HepG2 (cell line): Measurements from ENCODE around the gene RBCK1. TPM values are rescaled to one million over a fixed set of nuclear protein-coding genes. Genes with fewer than 3 reads are reported as not detected.

Experiments
- BATF2 ChIP-seq: sonication (generic); formaldehyde crosslinking; IDR thresholded peaks from 2 replicates; pipeline ENCODE4 v1.8.0; 2022; ENCODE audit warnings: mild to moderate bottlenecking, missing genetic modification reagents, moderate library complexity
- CC2D1A ChIP-seq: sonication (generic); formaldehyde crosslinking; IDR thresholded peaks from 2 replicates; pipeline ENCODE4 v1.8.1; 2023; ENCODE audit warnings: mild to moderate bottlenecking, missing genetic modification reagents
- HMG20A ChIP-seq: IDR thresholded peaks from 2 replicates; pipeline ENCODE4 v1.6.1; 2016; ENCODE audit warnings: borderline replicate concordance
- MNT ChIP-seq: fragments of 450-650 bp; IDR thresholded peaks from 2 replicates; pipeline ENCODE4 v1.6.1; 2016
- NFYB ChIP-seq: sonication (generic); formaldehyde crosslinking; IDR thresholded peaks from 2 replicates; pipeline ENCODE4 v1.4.0; 2020; ENCODE audit warnings: missing genetic modification reagents
- NR0B2 ChIP-seq: sonication (generic); formaldehyde crosslinking; IDR thresholded peaks from 2 replicates; pipeline ENCODE4 v1.4.0; 2020; ENCODE audit warnings: mild to moderate bottlenecking, missing genetic modification reagents
- PAF1 ChIP-seq: IDR thresholded peaks from 2 replicates; pipeline ENCODE4 v1.6.1; 2016; ENCODE audit warnings: missing genetic modification reagents, missing compliant biosample characterization
- PRDM10 ChIP-seq: sonication (generic); formaldehyde crosslinking; IDR thresholded peaks from 2 replicates; pipeline ENCODE4 v1.4.0; 2020; ENCODE audit warnings: low read depth, missing genetic modification reagents
- RBM22 ChIP-seq: fragments of 200-400 bp; formaldehyde crosslinking; optimal IDR thresholded peaks from 2 replicates; pipeline ENCODE3; 2017; ENCODE audit warnings: mild to moderate bottlenecking, low read length, moderate library complexity
- SMC3 ChIP-seq: IDR thresholded peaks from 2 replicates; pipeline ENCODE4 v1.6.1; 2011; ENCODE audit warnings: low read length, improper control_type of control experiment
- THAP7 ChIP-seq: sonication (generic); formaldehyde crosslinking; IDR thresholded peaks from 2 replicates; pipeline ENCODE4 v1.8.1; 2023; ENCODE audit warnings: mild to moderate bottlenecking, missing genetic modification reagents
- ZC3H4 ChIP-seq: sonication (generic); formaldehyde crosslinking; IDR thresholded peaks from 2 replicates; pipeline ENCODE4 v1.4.0; 2020; ENCODE audit warnings: missing genetic modification reagents, borderline replicate concordance
- ZFX ChIP-seq: sonication (generic); formaldehyde crosslinking; IDR thresholded peaks from 2 replicates; pipeline ENCODE4 v1.4.0; 2020; ENCODE audit warnings: mild to moderate bottlenecking, low read depth, missing genetic modification reagents, moderate library complexity
- ZNF431 ChIP-seq: sonication (generic); formaldehyde crosslinking; IDR thresholded peaks from 2 replicates; pipeline ENCODE4 v1.9.0; 2022; ENCODE audit warnings: missing genetic modification reagents, low read depth, mild to moderate bottlenecking, borderline replicate concordance
- ZNF513 ChIP-seq: sonication (generic); formaldehyde crosslinking; conservative IDR thresholded peaks from 2 replicates; pipeline ENCODE4 v1.5.0; 2020; ENCODE audit warnings: missing genetic modification reagents
- ZNF546 ChIP-seq: sonication (generic); formaldehyde crosslinking; conservative IDR thresholded peaks from 2 replicates; pipeline ENCODE4 v1.8.1; 2023; ENCODE audit warnings: mild to moderate bottlenecking, missing genetic modification reagents
- ZNF598 ChIP-seq: sonication (generic); formaldehyde crosslinking; IDR thresholded peaks from 2 replicates; pipeline ENCODE4 v1.5.1; 2020; ENCODE audit warnings: mild to moderate bottlenecking, missing genetic modification reagents, borderline replicate concordance
- ZNF605 ChIP-seq: sonication (generic); formaldehyde crosslinking; IDR thresholded peaks from 2 replicates; pipeline ENCODE4 v1.8.0; 2022; ENCODE audit warnings: mild to moderate bottlenecking, missing genetic modification reagents
- polyA plus RNA-seq, 8 experiments: library from polyadenylated mRNA; depleted of rRNA in 3 of 8; stranded (reverse) in 7 of 8; unstranded in 1 of 8; fragments of >200 nt; fragmentation: Illumina TruSeq in 4 of 8; extraction: Trizol in 4 of 8; gene quantifications; 2 replicates each; pipeline versions ENCODE4 v1.2.1 to v1.2.3, GENCODE V29; 2011 to 2016; ENCODE audit warnings: low read depth in 4 of 8, missing spikeins in 1 of 8, mixed read lengths in 1 of 8; ENCODE audit not compliant: insufficient read depth in 1 of 8
- total RNA-seq, 5 experiments: library from RNA; depleted of rRNA; stranded (reverse); fragments of >200 nt; fragmentation: Illumina TruSeq; extraction: Trizol; gene quantifications; 2 replicates each; pipeline ENCODE4 v1.2.3, GENCODE V29; 2016; ENCODE audit warnings: low read depth in 1 of 5

Gene RBCK1
- total and polyA plus RNA-seq, 2 of the 13 experiments (the other 11 are each of a cell fraction or from before 2014, with no cell fraction given): 149 to 215 TPM

- TF ChIP-seq NR0B2 (CRISPR knock-in tag) (no peak), ZNF605 (0 out of 2 replicates have a peak, but pooled peaks have one; percentile 20), PRDM10 (no peak), CC2D1A (CRISPR knock-in tag) (no peak), PAF1 (peak; percentile 73; the same call in 1 of the 2 replicates), ZFX (CRISPR knock-in tag) (no peak), SMC3 (no peak), ZNF513 (CRISPR knock-in tag) (no peak), ZNF546 (no peak), THAP7 (CRISPR knock-in tag) (no peak), HMG20A (CRISPR knock-in tag) (no peak), MNT (no peak), ZNF431 (CRISPR knock-in tag) (no peak), NFYB (CRISPR knock-in tag) (no peak), ZNF598 (no peak), ZC3H4 (peak; percentile 60; the same call in 1 of the 2 replicates), BATF2 (no peak), RBM22 (peak; percentile 58)
These were observed 24.2 kb upstream of the RBCK1 start (continued) for GRCh38 chr20:383889-384288.
